ENCODE results near the gene TPSG1.

GRCh38 chr16:1201444-1201843 lies 23.6 kb downstream of the TPSG1 start:
- no peak for TF ChIP-seq POLR2AphosphoS5 (IDR thresholded peaks at IDR 0.05; ENCODE audit: low read depth, low read length)
- TF ChIP-seq POLR2A (IDR thresholded peaks at IDR 0.05; ENCODE audit: low read depth, low read length) = no peak
- no peak for TF ChIP-seq TAF1 (IDR thresholded peaks at IDR 0.05; ENCODE audit: borderline replicate concordance, low read depth, low read length)

Data from GM12892 (cell line).